HepG2 (cell line): Measurements from ENCODE around the gene EFCAB11. TPM values are rescaled to one million over a fixed set of nuclear protein-coding genes. Genes with fewer than 3 reads are reported as not detected.

Experiments
- ATAC-seq: fragments of 200-7000 bp; cut with Tn5 transposase; 3 replicates; pipeline ENCODE4 v1.9.1; 2020; ENCODE audit warnings: mild to moderate bottlenecking, moderate library complexity
- BruUV-seq: library from RNA; stranded (reverse); fragments of 400-500 nt; replicated peaks from 2 replicates; lab custom pipeline; 2021; lab: Mats Ljungman, UMichigan
- CTCF ChIA-PET: fragments of 300-600 bp; formaldehyde crosslinking; extraction: SDS; loops from one replicate; lab custom pipeline; 2021; ENCODE audit warnings: low total read pairs, inconsistent platforms, low intra/inter-chr PET ratio; lab: Yijun Ruan, JAX
- POLR2A ChIA-PET: fragments of 350-600 bp; sonication (Branson Sonifier 250); formaldehyde crosslinking; loops from one replicate; lab custom pipeline; 2020; ENCODE audit warnings: antibody characterized with exemption, inconsistent platforms; lab: Yijun Ruan, JAX
- DNase-seq: peaks from one replicate; pipeline ENCODE4 v3.0.0-alpha.2; 2015; ENCODE audit warnings: low spot score
- FAIRE-seq: peaks from 3 replicates; lab custom pipeline; 2011; peaks lifted over from hg19 to GRCh38; lab: Jason Lieb, UNC
- H2AFZ ChIP-seq: one replicate; pipeline ENCODE4 v1.6.1; 2011; ENCODE audit warnings: low read length, inconsistent platforms
- H3K27ac ChIP-seq: fragments of 300-600 bp; 3 replicates; pipeline ENCODE4 v1.8.0; 2011; ENCODE audit warnings: mixed run types, mild to moderate bottlenecking, mixed read lengths, low read length, inconsistent platforms; ENCODE audit not compliant: insufficient read depth; ENCODE audit errors: extremely low read length
- H3K27me3 ChIP-seq, 2 experiments: fragments of 200-600 bp in 1 of 2; 2 replicates in 1 of 2; 3 replicates in 1 of 2; pipeline versions ENCODE4 v1.6.0 to v1.8.0; 2011; ENCODE audit warnings: low read length in 2 of 2, mild to moderate bottlenecking in 2 of 2, moderate library complexity in 2 of 2, inconsistent platforms in 1 of 2; ENCODE audit not compliant: insufficient read depth in 2 of 2, control insufficient read depth in 1 of 2
- H3K36me3 ChIP-seq, 2 experiments: fragments of 200-600 bp in 1 of 2; replicated peaks in 1 of 2; 2 replicates in 1 of 2; 3 replicates in 1 of 2; pipeline versions ENCODE4 v1.5.1 to v1.8.0; 2011; ENCODE audit warnings: low read length in 2 of 2, inconsistent platforms in 1 of 2; ENCODE audit not compliant: insufficient read depth in 2 of 2, control insufficient read depth in 1 of 2
- H3K4me1 ChIP-seq: 2 replicates; pipeline ENCODE4 v1.5.1; 2012; ENCODE audit warnings: low read length, inconsistent platforms; ENCODE audit not compliant: insufficient read depth
- H3K4me2 ChIP-seq: 2 replicates; pipeline ENCODE4 v1.6.0; 2011; ENCODE audit warnings: low read depth, low read length, inconsistent platforms
- H3K4me3 ChIP-seq, 3 experiments: fragments of 200-600 bp in 1 of 3; sonication (generic), shearing (Covaris generic) in 1 of 3; replicated peaks in 1 of 3; 2 replicates each; pipeline ENCODE4 v1.5.1; 2011 to 2016; ENCODE audit warnings: low read length in 3 of 3, inconsistent platforms in 2 of 3, low read depth in 2 of 3, mild to moderate bottlenecking in 2 of 3, control low read depth in 1 of 3, mixed read lengths in 1 of 3; ENCODE audit not compliant: insufficient read depth in 1 of 3
- H3K79me2 ChIP-seq: one replicate; pipeline ENCODE4 v1.6.1; 2011; ENCODE audit warnings: low read length, inconsistent platforms; ENCODE audit not compliant: insufficient read depth
- H3K9ac ChIP-seq: 2 replicates; pipeline ENCODE4 v1.6.0; 2011; ENCODE audit warnings: mild to moderate bottlenecking, low read depth, low read length, inconsistent platforms; ENCODE audit not compliant: insufficient read depth
- H3K9me3 ChIP-seq: 2 replicates; pipeline ENCODE4 v1.5.1; 2012; ENCODE audit warnings: mild to moderate bottlenecking, low read length
- H4K20me1 ChIP-seq: 2 replicates; pipeline ENCODE4 v1.6.0; 2011; ENCODE audit warnings: inconsistent platforms, mild to moderate bottlenecking, low read length, moderate library complexity; ENCODE audit not compliant: insufficient read depth
- FOXO4 ChIP-seq: sonication (generic); formaldehyde crosslinking; conservative IDR thresholded peaks from 2 replicates; pipeline ENCODE4 v1.8.1; 2023; ENCODE audit warnings: missing genetic modification reagents
- NFIC ChIP-seq: IDR thresholded peaks from 2 replicates; pipeline ENCODE4 v1.6.1; 2012; ENCODE audit warnings: mild to moderate bottlenecking, low read length, inconsistent platforms
- SUZ12 ChIP-seq: fragments of 150-350 bp; IDR thresholded peaks from 2 replicates; pipeline ENCODE4 v1.6.1; 2014; ENCODE audit warnings: low read depth, low read length
- TOPORS ChIP-seq: sonication (generic); formaldehyde crosslinking; IDR thresholded peaks from 2 replicates; pipeline ENCODE4 v1.8.0; 2023; ENCODE audit warnings: mild to moderate bottlenecking, missing genetic modification reagents
- TSC22D2 ChIP-seq: sonication (generic); formaldehyde crosslinking; IDR thresholded peaks from 2 replicates; pipeline ENCODE4 v1.5.1; 2020; ENCODE audit warnings: missing genetic modification reagents, mild to moderate bottlenecking, borderline replicate concordance
- WGBS: methylation state at CpG from one replicate; pipeline ENCODE4 v1.1.6; 2017; ENCODE audit warnings: low lambda C conversion rate; 5-methylcytosine and 5-hydroxymethylcytosine counted together
- in situ Hi-C: cut with HindIII; loops from 2 replicates; pipeline ENCODE4 v1.10.0; 2017; ENCODE audit warnings: low pct_unique_long_range_greater_than_20kb; ENCODE audit not compliant: extremely low pct_ligation_motif_present
- intact Hi-C: fragments of 100-400 bp; cut with micrococcal nuclease; formaldehyde crosslinking; loops from one replicate; pipeline ENCODE4 v1.10.0; 2022; ENCODE audit not compliant: unreplicated experiment
- polyA plus RNA-seq, 8 experiments: library from polyadenylated mRNA; depleted of rRNA in 3 of 8; stranded (reverse) in 7 of 8; unstranded in 1 of 8; fragments of >200 nt; fragmentation: Illumina TruSeq in 4 of 8; extraction: Trizol in 4 of 8; gene quantifications; 2 replicates each; pipeline versions ENCODE4 v1.2.1 to v1.2.3, GENCODE V29; 2011 to 2016; ENCODE audit warnings: low read depth in 4 of 8, missing spikeins in 1 of 8, mixed read lengths in 1 of 8; ENCODE audit not compliant: insufficient read depth in 1 of 8
- total RNA-seq, 5 experiments: library from RNA; depleted of rRNA; stranded (reverse); fragments of >200 nt; fragmentation: Illumina TruSeq; extraction: Trizol; gene quantifications; 2 replicates each; pipeline ENCODE4 v1.2.3, GENCODE V29; 2016; ENCODE audit warnings: low read depth in 1 of 5
- TF ChIP-seq, protein P1 (sequence below): IDR thresholded peaks from 2 replicates; pipeline ENCODE4 v1.6.1; 2016; ENCODE audit warnings: low read depth, missing genetic modification reagents, missing compliant biosample characterization
- TF ChIP-seq, protein P2 (sequence below): sonication (generic); formaldehyde crosslinking; IDR thresholded peaks from 2 replicates; pipeline ENCODE4 v1.4.0; 2020; ENCODE audit warnings: missing genetic modification reagents, mild to moderate bottlenecking, borderline replicate concordance

The EFCAB11 gene
- total and polyA plus RNA-seq, 2 of the 13 experiments (the other 11 are each of a cell fraction or from before 2014, with no cell fraction given): 8.2 to 31.5 TPM

DNA sequence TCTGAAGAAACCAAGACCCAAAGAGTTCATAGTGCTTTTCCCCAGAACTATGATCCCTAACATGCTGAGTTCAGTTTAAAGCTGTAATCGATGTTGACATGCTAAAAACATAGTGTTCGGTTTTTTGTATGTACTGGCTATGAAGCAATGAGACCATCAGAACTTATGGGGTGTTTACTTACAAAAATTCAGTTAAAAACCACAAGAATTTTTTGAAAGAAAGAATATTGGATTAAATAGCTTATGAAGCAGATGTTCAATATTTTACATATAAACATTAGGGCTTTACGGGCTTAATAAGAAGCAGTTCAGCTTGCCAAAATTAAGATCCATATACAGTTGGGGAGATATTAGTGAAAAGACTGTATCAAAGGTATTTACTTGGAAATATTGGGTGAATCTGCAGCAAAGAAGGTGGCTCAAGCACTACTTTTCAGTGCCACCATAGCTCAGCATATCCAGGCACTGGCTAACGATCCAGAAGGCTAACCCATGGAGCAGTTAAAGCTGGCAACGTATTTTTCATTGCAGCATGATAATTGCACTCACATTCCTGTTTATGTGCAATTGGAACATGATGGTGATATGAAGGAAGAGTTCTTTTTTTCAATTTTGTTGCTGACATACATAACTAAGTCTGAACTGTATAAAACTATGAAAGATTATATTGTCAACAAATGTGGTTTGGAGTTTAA is 125.9 kb downstream of the EFCAB11 start (continued):
- TF ChIP-seq, protein P1, sequence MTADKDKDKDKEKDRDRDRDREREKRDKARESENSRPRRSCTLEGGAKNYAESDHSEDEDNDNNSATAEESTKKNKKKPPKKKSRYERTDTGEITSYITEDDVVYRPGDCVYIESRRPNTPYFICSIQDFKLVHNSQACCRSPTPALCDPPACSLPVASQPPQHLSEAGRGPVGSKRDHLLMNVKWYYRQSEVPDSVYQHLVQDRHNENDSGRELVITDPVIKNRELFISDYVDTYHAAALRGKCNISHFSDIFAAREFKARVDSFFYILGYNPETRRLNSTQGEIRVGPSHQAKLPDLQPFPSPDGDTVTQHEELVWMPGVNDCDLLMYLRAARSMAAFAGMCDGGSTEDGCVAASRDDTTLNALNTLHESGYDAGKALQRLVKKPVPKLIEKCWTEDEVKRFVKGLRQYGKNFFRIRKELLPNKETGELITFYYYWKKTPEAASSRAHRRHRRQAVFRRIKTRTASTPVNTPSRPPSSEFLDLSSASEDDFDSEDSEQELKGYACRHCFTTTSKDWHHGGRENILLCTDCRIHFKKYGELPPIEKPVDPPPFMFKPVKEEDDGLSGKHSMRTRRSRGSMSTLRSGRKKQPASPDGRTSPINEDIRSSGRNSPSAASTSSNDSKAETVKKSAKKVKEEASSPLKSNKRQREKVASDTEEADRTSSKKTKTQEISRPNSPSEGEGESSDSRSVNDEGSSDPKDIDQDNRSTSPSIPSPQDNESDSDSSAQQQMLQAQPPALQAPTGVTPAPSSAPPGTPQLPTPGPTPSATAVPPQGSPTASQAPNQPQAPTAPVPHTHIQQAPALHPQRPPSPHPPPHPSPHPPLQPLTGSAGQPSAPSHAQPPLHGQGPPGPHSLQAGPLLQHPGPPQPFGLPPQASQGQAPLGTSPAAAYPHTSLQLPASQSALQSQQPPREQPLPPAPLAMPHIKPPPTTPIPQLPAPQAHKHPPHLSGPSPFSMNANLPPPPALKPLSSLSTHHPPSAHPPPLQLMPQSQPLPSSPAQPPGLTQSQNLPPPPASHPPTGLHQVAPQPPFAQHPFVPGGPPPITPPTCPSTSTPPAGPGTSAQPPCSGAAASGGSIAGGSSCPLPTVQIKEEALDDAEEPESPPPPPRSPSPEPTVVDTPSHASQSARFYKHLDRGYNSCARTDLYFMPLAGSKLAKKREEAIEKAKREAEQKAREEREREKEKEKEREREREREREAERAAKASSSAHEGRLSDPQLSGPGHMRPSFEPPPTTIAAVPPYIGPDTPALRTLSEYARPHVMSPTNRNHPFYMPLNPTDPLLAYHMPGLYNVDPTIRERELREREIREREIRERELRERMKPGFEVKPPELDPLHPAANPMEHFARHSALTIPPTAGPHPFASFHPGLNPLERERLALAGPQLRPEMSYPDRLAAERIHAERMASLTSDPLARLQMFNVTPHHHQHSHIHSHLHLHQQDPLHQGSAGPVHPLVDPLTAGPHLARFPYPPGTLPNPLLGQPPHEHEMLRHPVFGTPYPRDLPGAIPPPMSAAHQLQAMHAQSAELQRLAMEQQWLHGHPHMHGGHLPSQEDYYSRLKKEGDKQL (CRISPR knock-in tag): no peak
- TF ChIP-seq NFIC: no peak

- H3K4me1 ChIP-seq: no peaks in the 10 kb centered on the region
- H3K4me3 ChIP-seq: no peak overlapping the region
- no peaks in the 10 kb centered on the region for H4K20me1 ChIP-seq
- WGBS: 96% methylated on average over 7 of the region's 7 CpGs
- BruUV-seq: no TSS peak
- no peak overlapping the region for H3K27ac ChIP-seq
- in situ Hi-C loops: no loop called here
- H3K79me2 ChIP-seq: no peaks in the 10 kb centered on the region
- no peak for FAIRE-seq
- H3K27me3 ChIP-seq: no peaks in the 10 kb centered on the region
- CTCF ChIA-PET: no interaction called here
- ATAC-seq: no peak
- H3K4me2 ChIP-seq: no peak overlapping the region
- H2AFZ ChIP-seq: no peak overlapping the region
- DNase-seq: no peak
- H3K9ac ChIP-seq: no peak overlapping the region
- POLR2A ChIA-PET: no interaction called here
- peaks cover 15% of the 10 kb centered on the region for H3K9me3 ChIP-seq
- no peaks in the 10 kb centered on the region for H3K36me3 ChIP-seq
- intact Hi-C loops: no loop called here
- no peak for TF ChIP-seq TOPORS (CRISPR knock-in tag)
- no peak for TF ChIP-seq FOXO4
- no peak for TF ChIP-seq SUZ12
- TF ChIP-seq TSC22D2 (CRISPR knock-in tag): no peak
- TF ChIP-seq, protein P2, sequence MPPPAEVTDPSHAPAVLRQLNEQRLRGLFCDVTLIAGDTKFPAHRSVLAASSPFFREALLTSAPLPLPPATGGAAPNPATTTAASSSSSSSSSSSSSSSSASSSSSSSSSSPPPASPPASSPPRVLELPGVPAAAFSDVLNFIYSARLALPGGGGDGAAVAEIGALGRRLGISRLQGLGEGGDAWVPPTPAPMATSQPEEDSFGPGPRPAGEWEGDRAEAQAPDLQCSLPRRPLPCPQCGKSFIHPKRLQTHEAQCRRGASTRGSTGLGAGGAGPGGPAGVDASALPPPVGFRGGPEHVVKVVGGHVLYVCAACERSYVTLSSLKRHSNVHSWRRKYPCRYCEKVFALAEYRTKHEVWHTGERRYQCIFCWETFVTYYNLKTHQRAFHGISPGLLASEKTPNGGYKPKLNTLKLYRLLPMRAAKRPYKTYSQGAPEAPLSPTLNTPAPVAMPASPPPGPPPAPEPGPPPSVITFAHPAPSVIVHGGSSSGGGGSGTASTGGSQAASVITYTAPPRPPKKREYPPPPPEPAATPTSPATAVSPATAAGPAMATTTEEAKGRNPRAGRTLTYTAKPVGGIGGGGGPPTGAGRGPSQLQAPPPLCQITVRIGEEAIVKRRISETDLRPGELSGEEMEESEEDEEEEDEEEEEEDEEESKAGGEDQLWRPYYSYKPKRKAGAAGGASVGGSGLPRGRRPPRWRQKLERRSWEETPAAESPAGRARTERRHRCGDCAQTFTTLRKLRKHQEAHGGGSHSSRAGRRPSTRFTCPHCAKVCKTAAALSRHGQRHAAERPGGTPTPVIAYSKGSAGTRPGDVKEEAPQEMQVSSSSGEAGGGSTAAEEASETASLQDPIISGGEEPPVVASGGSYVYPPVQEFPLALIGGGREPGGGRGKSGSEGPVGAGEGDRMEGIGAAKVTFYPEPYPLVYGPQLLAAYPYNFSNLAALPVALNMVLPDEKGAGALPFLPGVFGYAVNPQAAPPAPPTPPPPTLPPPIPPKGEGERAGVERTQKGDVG (CRISPR knock-in tag): no peak
Measured at GRCh38 chr14:89827265-89827664, 127.3 kb downstream of the EFCAB11 start.
